HG02623 (cell line): Measurements from ENCODE around the gene RFTN2.
A peak's percentile ranks its signal among the peaks of the same experiment; 100 is the strongest.
"Not testable (repeated sequence)": the region's sequence is repeated elsewhere in the genome, so short reads cannot be mapped to it uniquely, and the experiment has no call there.

Source experiments
- ATAC-seq: cut with Tn5 transposase; IDR thresholded peaks from one replicate; pipeline ENCODE4 v1.9.1; 2021; ENCODE audit warnings: moderate library complexity; ENCODE audit not compliant: unreplicated experiment

RFTN2 gene, protein sequence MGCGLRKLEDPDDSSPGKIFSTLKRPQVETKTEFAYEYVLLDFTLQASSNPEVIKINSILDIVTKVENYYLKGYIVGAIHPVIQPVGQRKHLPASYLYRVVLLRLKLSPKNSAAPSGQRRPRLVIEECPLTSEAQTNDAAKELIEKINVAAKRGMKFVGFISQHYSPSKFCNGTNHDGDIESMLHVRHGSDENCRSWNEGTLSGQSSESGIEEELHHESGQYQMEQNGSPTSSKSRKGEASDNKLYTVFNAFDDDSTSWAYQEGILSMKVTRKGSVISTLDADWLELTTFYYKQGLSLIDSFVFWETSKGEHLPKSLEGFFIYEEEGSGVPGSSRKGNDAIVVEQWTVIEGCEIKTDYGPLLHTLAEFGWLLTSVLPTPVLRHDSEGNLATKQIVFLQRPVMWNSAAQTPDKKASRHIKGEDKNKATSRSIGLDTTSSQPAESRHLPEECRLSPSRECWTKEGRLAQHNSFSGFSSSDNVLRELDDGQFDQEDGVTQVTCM

DNA sequence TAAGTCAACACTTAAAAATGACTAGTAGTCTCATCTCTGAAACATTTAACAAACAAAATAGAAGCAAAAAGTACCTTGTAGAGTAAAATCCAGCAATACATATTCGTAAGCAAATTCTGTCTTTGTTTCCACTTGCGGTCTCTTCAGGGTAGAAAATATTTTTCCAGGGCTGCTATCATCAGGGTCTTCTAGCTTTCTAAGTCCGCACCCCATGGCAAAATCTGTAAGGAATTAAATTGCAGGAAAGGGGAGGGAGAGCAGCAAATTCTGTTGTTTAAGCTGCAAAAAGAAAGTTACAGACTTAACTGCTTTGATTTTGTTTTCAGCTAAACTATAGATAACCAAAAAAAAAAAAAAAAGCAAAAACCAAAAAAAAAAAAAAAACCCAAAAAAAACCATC is at the start of gene RFTN2:
TSS of gene RFTN2 (minus strand) at position 342 of the 400 bp plus-strand sequence. CDS start at position 213, 129 bp downstream.
- ATAC-seq: no peak

DNA sequence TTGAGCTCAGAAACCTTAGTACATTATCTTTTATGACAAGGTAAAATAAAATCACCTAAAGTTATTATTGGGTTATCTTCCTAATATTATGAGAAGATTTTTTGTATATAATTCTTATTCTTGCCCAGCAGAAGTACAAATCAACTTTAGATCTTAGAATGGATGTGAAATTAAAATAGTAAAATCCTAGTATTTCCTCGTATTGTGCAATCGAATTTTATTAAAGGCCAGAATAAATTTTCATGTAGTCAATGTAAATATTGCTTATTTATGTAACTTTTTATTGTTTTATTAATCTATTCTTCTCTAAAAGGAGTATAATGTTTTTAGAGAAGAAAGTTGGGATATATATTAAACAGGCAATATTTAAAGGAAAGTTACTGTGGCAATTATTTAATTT is 42.5 kb upstream of the RFTN2 start:
- no peak for ATAC-seq

DNA sequence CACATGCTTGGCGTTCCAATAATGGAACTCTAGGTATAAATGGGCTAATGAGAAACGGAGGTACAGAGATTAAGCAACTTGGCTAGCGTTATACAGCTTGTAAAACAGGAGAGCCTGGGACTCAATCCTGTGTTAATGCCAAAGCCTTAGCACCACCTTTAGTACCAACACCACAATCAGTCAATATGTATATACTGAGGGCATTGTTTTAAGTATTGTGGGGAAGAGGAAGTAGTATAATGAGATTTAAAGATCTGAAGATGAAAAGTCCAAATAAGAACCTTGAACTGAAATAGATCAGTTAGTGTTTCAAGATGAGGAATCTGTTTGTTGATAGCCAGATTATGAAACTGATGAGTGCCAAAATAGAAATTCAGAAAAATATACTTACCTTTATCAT is 37.9 kb upstream of the RFTN2 start:
- no peak for ATAC-seq

GRCh38 chr2:197711578-197711977 is 36.2 kb upstream of the RFTN2 start:
- no peak for ATAC-seq

- peak; percentile 85 for ATAC-seq
Measured at GRCh38 chr2:197710424-197711042, 35.1 kb upstream of the RFTN2 start.

- not testable (repeated sequence) for ATAC-seq
Measured at GRCh38 chr2:197709140-197709539, 33.8 kb upstream of the RFTN2 start.

- ATAC-seq: no peak
Measured at GRCh38 chr2:197708331-197708730, 32.9 kb upstream of the RFTN2 start.

DNA sequence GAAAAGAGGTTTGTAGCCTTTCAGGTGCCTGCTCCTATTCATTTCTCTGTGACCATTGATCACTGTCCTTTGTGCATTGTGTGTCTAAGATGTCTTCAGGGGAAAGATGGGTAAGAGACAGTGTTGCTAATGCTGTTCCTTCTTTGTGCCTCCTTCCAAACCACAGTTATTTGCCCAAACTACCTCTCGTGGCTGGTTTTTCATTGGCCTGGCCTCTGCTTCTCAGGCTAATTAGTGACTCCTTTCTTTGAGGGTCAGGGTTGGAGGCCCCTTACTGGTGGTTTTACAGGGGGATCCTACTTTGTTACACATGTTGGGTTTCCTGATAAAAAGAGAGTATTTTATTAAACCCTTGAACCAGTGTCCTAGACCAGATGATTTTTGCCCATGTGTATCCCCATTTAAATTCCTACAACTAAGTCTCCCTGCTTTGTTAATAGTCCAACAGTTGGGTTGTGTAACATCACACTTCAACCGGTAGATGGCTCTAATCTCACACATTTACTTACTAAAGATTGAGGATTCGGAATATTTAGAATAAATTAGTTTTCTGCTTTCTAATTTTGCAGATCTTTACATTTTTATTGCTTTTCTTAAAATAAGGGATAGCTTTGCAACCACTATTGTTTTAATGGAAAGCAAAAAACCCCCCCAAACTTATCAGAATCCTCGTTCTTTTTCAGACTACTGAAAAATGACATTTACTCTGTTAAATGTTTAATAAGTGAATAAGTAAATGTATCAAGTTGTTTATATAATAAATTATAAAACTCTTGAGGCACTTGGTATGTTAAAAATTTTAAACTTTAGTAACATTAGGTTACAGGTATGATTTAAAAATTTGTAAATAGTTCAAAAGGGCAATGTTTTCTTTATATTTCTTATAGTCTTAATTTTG is 32.2 kb upstream of the RFTN2 start:
- no peak for ATAC-seq

DNA sequence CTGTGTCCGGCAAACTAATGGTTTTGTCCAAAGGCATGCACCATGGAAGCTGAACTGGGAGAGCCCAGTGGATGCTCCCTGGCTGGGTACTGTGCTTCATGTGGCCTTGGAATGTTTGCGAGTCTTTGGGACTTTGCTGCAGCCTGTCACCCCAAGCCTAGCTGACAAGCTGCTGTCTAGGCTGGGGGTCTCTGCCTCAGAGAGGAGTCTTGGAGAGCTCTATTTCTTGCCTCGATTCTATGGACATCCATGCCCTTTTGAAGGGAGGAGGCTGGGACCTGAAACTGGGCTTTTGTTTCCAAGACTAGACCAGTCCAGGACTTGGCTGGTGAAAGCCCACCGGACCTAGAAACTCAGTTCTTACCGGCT is 31.4 kb upstream of the RFTN2 start:
- no peak for ATAC-seq

- no peak for ATAC-seq
Measured at GRCh38 chr2:197705912-197706838, 30.8 kb upstream of the RFTN2 start.

GRCh38 chr2:197705121-197705911 is 29.9 kb upstream of the RFTN2 start, which contains the start of gene MARS2:
Gene MARS2, plus strand, starts transcription at chr2:197705369. Its CDS starts 37 bp downstream, at chr2:197705406.
- peak; percentile 85 for ATAC-seq

GRCh38 chr2:197704434-197705120 is 29.2 kb upstream of the RFTN2 start:
- peak; percentile 31 for ATAC-seq

DNA sequence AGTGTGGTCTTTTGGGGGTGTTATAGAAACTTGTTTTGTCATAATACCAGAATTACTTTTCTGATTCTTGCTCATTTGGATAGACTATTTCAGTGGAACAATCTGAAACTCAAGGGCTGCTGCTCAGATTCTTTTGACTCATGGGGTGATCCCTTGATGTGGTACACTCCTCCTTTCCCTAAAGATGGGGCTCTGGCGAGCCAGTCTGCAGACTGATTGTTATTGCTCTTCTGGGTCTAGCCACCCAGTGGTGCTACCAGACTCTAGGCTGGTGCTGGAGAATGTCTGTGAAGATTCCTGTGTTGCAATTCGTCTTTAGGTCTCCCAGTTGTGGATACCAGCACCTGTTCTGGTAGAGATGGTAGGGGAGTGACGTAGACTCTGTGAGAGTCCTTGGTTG is 25.6 kb upstream of the RFTN2 start:
- ATAC-seq: no peak

DNA sequence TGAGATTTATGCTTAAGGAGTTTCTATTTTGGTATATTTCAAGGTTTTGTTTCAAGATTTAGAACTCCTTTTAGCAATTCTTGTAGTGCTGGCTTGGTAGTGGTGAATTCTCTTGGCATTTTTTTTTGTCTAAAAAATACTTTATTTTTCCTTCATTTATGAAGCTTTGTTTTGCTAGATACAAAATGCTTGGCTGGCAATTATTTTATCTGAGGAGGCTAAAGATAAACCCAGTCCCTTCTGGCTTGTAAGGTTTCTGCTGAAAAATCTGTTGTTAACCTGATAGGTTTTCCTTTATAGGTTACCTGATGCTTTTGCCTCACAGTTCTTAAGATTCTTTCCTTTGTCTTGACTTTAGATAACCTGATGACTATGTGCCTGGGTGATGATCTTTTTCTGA is 24.3 kb upstream of the RFTN2 start:
- ATAC-seq: not testable (repeated sequence)

DNA sequence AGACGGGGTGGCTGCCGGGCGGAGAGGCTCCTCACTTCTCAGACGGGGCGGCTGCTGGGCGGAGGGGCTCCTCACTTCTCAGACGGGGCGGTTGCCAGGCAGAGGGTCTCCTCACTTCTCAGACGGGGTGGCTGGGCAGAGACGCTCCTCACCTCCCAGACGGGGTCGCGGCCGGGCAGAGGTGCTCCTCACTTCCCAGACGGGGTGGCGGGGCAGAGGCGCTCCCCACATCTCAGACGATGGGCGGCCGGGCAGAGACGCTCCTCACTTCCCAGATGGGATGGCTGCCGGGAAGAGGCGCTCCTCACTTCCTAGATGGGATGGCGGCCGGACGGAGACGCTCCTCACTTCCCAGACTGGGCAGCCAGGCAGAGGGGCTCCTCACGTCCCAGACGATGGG is 21.2 kb upstream of the RFTN2 start:
- not testable (repeated sequence) for ATAC-seq

DNA sequence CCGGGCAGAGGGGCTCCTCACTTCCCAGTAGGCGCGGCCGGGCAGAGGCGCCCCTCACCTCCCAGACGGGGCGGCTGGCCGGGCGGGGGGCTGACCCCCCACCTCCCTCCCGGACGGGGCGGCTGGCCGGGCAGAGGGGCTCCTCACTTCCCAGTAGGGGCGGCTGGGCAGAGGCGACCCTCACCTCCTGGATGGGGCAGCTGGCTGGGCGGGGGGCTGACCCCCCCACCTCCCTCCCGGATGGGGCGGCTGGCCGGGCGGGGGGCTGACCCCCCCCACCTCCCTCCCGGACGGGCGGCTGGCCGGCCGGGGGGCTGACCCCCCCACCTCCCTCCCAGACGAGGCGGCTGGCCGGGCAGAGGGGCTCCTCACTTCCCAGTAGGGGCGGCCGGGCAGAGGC is 20.6 kb upstream of the RFTN2 start:
- ATAC-seq: not testable (repeated sequence)

DNA sequence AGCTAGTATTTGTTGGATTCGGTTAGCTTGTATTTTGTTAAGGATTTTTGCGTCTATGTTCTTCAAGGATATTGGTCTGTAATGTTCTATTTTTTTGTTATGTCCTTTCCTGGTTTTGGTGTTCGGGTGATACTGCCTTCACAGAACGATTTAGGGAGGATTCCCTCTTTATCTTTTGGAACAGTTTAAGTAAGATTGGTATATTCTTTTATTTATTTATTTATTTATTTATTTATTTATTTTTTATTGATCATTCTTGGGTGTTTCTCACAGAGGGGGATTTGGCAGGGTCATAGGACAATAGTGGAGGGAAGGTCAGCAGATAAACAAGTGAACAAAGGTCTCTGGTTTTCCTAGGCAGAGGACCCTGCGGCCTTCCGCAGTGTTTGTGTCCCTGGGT is 19.8 kb upstream of the RFTN2 start:
- not testable (repeated sequence) for ATAC-seq

DNA sequence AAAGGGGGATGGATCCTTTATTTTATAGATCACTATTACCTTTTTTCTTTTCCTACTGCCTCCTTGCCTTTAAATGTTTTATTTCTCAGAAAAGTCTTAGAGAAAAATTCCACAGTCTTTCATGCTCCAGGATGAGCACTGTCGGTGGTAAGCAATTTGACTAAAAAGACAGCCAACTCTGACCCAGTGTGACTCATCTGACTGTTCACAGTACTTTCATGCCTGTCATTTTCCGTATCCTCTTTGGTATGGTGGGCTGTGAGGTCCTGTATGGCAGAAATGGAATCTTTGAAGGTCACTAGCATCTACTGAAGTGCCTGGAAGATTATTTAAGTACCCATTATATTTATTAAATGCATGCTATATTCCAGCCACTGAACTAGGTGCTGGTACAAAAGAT is 2.1 kb upstream of the RFTN2 start:
- ATAC-seq: no peak

DNA sequence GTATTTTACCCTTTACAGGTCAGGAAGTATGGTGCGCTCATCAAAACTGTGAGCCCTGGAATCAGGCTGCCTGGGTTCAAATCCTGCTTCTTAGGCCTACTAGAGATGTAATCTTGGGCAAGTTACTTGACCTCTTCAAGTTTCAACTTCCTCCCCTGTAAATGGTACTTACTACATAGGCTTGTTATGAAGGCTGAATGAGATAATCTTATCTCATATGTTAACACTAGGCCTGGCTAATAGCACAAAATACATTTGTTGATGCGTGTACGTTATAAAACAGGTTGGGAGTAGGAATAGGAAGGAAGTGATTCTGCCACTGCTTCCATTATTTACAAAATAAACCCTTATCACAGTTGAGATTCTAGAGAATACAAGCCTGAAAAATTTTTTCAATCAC is 1.7 kb upstream of the RFTN2 start:
- ATAC-seq: no peak
